ENCODE results near the gene RHEB. TPM values are rescaled to one million over a fixed set of nuclear protein-coding genes. Genes with fewer than 3 reads are reported as not detected.

The RHEB gene
- total RNA-seq, 1 donor from 2014 or later, result 94.2 TPM

- no peak for DNase-seq (ENCODE audit: low spot score)
These were observed 38.9 kb upstream of the RHEB start for GRCh38 chr7:151558575-151558974.

GRCh38 chr7:151556592-151556991, 36.9 kb upstream of the RHEB start:
- H3K4me1 Mint-ChIP-seq (ENCODE audit: unreplicated experiment), result no peaks in the 10 kb centered on the region
- no peak overlapping the region for H3K27ac Mint-ChIP-seq (ENCODE audit: unreplicated experiment)
- peaks cover 3% of the 10 kb centered on the region for H3K27me3 Mint-ChIP-seq (ENCODE audit: unreplicated experiment)
- TF ChIP-seq CTCF (IDR thresholded peaks at IDR 0.05; ENCODE audit: unreplicated experiment), result no peak
- no peaks in the 10 kb centered on the region for H3K9me3 Mint-ChIP-seq (ENCODE audit: unreplicated experiment)
- H3K4me3 Mint-ChIP-seq (ENCODE audit: unreplicated experiment), result no peak overlapping the region
- no peak for DNase-seq (ENCODE audit: low spot score)
- H3K36me3 Mint-ChIP-seq (ENCODE audit: low read depth, unreplicated experiment), result no peaks in the 10 kb centered on the region

More at GRCh38 chr7:151558575-151558974, 38.9 kb upstream of the RHEB start:
- Mint-ChIP-seq H3K27ac (ENCODE audit: unreplicated experiment) (no peak overlapping the region), H3K27me3 (ENCODE audit: unreplicated experiment) (no peaks in the 10 kb centered on the region), H3K4me1 (ENCODE audit: unreplicated experiment) (no peaks in the 10 kb centered on the region), H3K9me3 (ENCODE audit: unreplicated experiment) (no peaks in the 10 kb centered on the region), H3K36me3 (ENCODE audit: low read depth, unreplicated experiment) (no peaks in the 10 kb centered on the region), H3K4me3 (ENCODE audit: unreplicated experiment) (no peak overlapping the region)
- TF ChIP-seq CTCF (IDR thresholded peaks at IDR 0.05; ENCODE audit: unreplicated experiment), result no peak

DNA sequence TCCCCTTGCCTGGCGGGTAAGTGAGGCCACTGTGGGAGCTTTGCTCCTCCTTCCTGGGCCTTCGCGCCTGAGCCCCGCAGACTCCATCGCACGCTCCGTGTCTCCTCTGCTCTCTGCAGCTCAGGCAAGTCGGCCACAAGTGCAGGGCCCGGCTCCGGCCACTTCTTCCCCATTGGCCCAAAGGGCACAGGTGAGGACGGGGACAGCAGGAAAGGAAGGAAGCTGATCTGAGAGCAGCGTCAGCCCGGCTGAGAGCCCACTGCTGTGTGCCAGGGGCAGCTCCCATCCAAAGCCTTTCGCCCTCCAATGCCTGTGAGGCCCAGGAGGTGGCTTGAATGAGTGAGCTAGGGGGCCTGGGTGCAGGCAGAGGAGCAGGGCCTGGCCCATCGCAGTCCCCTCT, 33.7 kb upstream of the RHEB start:
- no peak overlapping the region for H3K4me3 Mint-ChIP-seq (ENCODE audit: unreplicated experiment)
- no peaks in the 10 kb centered on the region for H3K9me3 Mint-ChIP-seq (ENCODE audit: unreplicated experiment)
- peaks cover 7% of the 10 kb centered on the region for H3K4me1 Mint-ChIP-seq (ENCODE audit: unreplicated experiment)
- peaks cover 3% of the 10 kb centered on the region for H3K36me3 Mint-ChIP-seq (ENCODE audit: low read depth, unreplicated experiment)
- peaks cover 6% of the 10 kb centered on the region for H3K27me3 Mint-ChIP-seq (ENCODE audit: unreplicated experiment)
- no peak overlapping the region for H3K27ac Mint-ChIP-seq (ENCODE audit: unreplicated experiment)
- DNase-seq (ENCODE audit: low spot score), result no peak
- TF ChIP-seq CTCF (IDR thresholded peaks at IDR 0.05; ENCODE audit: unreplicated experiment), result no peak

GRCh38 chr7:151552352-151553028, 32.8 kb upstream of the RHEB start:
- DNase-seq (ENCODE audit: low spot score), result no peak
- Mint-ChIP-seq H3K4me1 (ENCODE audit: unreplicated experiment) (peaks cover 7% of the 10 kb centered on the region), H3K9me3 (ENCODE audit: unreplicated experiment) (no peaks in the 10 kb centered on the region), H3K4me3 (ENCODE audit: unreplicated experiment) (no peak overlapping the region), H3K36me3 (ENCODE audit: low read depth, unreplicated experiment) (peaks cover 3% of the 10 kb centered on the region), H3K27ac (ENCODE audit: unreplicated experiment) (peak overlapping the region; percentile 28), H3K27me3 (ENCODE audit: unreplicated experiment) (peaks cover 6% of the 10 kb centered on the region)
- TF ChIP-seq CTCF (IDR thresholded peaks at IDR 0.05; ENCODE audit: unreplicated experiment), result no peak

- no peak overlapping the region for H3K4me3 Mint-ChIP-seq (ENCODE audit: unreplicated experiment)
- peaks cover 3% of the 10 kb centered on the region for H3K36me3 Mint-ChIP-seq (ENCODE audit: low read depth, unreplicated experiment)
- H3K4me1 Mint-ChIP-seq (ENCODE audit: unreplicated experiment), result peaks cover 7% of the 10 kb centered on the region
- no peak for TF ChIP-seq CTCF (IDR thresholded peaks at IDR 0.05; ENCODE audit: unreplicated experiment)
- H3K27me3 Mint-ChIP-seq (ENCODE audit: unreplicated experiment), result peaks cover 6% of the 10 kb centered on the region
- DNase-seq (ENCODE audit: low spot score), result no peak
- H3K27ac Mint-ChIP-seq (ENCODE audit: unreplicated experiment), result peak overlapping the region; percentile 28
- H3K9me3 Mint-ChIP-seq (ENCODE audit: unreplicated experiment), result no peaks in the 10 kb centered on the region
These were observed 32.1 kb upstream of the RHEB start for GRCh38 chr7:151551820-151552219.

All from endothelial cell (in vitro differentiated cells).